GM18499 (cell line): ENCODE data around the gene ANO3.

Experiments used
- ATAC-seq: cut with Tn5 transposase; IDR thresholded peaks from one replicate; pipeline ENCODE4 v1.9.1; 2021; ENCODE audit warnings: moderate number of reproducible peaks; ENCODE audit not compliant: insufficient read depth, unreplicated experiment

Gene ANO3

GRCh38 chr11:26350002-26350401, 18.1 kb downstream of the ANO3 start:
- no peak for ATAC-seq

GRCh38 chr11:26353010-26353409, 21.1 kb downstream of the ANO3 start:
- ATAC-seq = no peak

- no peak for ATAC-seq
Observed at GRCh38 chr11:26359055-26359454, 27.1 kb downstream of the ANO3 start.

- ATAC-seq = no peak
Observed at GRCh38 chr11:26365284-26365683, 33.4 kb downstream of the ANO3 start.

GRCh38 chr11:26377619-26378018, 45.7 kb downstream of the ANO3 start:
- ATAC-seq = no peak

GRCh38 chr11:26399336-26399735, 67.4 kb downstream of the ANO3 start:
- ATAC-seq = no peak

- no peak for ATAC-seq
Observed at GRCh38 chr11:26410706-26411366, 78.9 kb downstream of the ANO3 start.

GRCh38 chr11:26412955-26413354, 81.0 kb downstream of the ANO3 start:
- ATAC-seq = no peak

GRCh38 chr11:26418386-26418912, 86.5 kb downstream of the ANO3 start:
- ATAC-seq = no peak

- ATAC-seq = no peak
Observed at GRCh38 chr11:26420331-26420730, 88.4 kb downstream of the ANO3 start.

- no peak for ATAC-seq
Observed at GRCh38 chr11:26424255-26424654, 92.3 kb downstream of the ANO3 start.

- ATAC-seq = no peak
Observed at GRCh38 chr11:26439854-26440253, 107.9 kb downstream of the ANO3 start.

- no peak for ATAC-seq
Observed at GRCh38 chr11:26442131-26442530, 110.2 kb downstream of the ANO3 start.

GRCh38 chr11:26443617-26444016, 111.7 kb downstream of the ANO3 start:
- no peak for ATAC-seq

GRCh38 chr11:26457636-26458035, 125.7 kb downstream of the ANO3 start:
- ATAC-seq = no peak

- ATAC-seq = no peak
Observed at GRCh38 chr11:26465274-26465673, 133.3 kb downstream of the ANO3 start.

- ATAC-seq = no peak
Observed at GRCh38 chr11:26467506-26467905, 135.6 kb downstream of the ANO3 start.

- ATAC-seq = no peak
Observed at GRCh38 chr11:26470992-26471391, 139.1 kb downstream of the ANO3 start.

GRCh38 chr11:26473216-26474194, 141.6 kb downstream of the ANO3 start:
- no peak for ATAC-seq

- no peak for ATAC-seq
Observed at GRCh38 chr11:26474401-26474800, 142.5 kb downstream of the ANO3 start.

GRCh38 chr11:26477396-26477795, 145.5 kb downstream of the ANO3 start:
- ATAC-seq = no peak
